HCEC 1CT (cell line): ENCODE measurements around the gene ARHGDIG.
"Not testable (repeated sequence)": the region's sequence is repeated elsewhere in the genome, so short reads cannot be mapped to it uniquely, and the experiment has no call there.

Experiments used
- DNase-seq: peaks from one replicate; pipeline ENCODE4 v3.0.0-alpha.2; 2017

The ARHGDIG gene

GRCh38 chr16:301950-302349, 21.6 kb downstream of the ARHGDIG start:
- no peak for DNase-seq

- no peak for DNase-seq
Measured at GRCh38 chr16:303760-304505, 23.5 kb downstream of the ARHGDIG start.

DNA sequence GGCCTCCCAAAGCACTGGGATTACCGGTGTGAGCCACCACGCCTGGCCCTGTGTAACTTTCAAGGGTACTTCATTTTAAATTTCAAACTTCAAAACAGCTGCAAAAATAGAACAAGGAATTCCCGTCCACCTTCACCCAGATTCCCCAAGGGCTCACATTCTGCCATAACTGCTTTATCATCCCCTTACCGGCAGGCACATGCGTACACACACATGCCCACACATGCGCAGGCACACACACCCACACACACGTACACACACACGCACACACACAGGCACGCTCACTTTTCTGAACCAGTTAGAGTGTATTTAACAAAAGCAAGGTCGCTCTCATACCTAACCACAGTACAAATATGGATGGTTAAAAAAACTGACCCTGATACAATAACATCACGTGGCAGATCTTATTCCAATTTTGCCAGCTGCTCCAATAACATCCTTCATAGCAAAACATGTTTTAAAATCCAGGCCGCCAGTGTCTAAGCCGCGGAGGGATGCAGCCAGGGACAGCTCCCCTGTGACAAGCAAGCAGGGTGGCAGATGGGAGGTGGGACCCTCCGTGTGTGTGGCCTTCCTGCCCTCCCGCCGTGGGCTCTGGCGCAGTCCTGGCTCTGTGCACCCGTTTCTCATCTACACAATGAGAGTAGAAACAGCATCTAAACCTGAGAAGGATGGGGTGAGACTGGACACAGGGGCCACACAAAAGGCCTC, 25.7 kb downstream of the ARHGDIG start:
- DNase-seq: no peak

DNA sequence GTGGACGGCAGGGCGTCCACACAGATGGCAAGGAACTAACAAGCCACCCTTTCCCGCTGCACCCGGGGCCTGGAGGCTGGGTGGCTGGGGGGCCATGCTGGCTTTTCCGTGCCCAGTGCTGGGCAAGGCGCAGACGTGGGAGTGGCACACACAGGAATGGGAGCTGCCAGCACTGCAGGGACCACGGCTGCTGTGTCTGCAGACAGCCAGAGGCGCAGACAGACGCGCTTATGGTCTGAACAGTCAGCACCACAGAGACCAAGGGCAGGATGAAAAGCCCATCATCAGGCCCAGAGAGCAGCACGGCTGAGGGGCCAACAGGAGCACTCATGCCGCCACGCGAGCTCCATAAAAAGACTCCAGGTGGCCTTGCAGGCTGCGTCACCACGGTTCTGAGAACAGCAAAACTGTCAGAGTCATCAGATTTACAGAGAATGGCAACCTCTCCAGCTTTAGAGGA, 26.6 kb downstream of the ARHGDIG start:
- no peak for DNase-seq

GRCh38 chr16:307691-308312, 27.4 kb downstream of the ARHGDIG start:
- DNase-seq: no peak

- DNase-seq: no peak
Measured at GRCh38 chr16:309476-309875, 29.1 kb downstream of the ARHGDIG start.

GRCh38 chr16:311725-312124, 31.3 kb downstream of the ARHGDIG start:
- no peak for DNase-seq

DNA sequence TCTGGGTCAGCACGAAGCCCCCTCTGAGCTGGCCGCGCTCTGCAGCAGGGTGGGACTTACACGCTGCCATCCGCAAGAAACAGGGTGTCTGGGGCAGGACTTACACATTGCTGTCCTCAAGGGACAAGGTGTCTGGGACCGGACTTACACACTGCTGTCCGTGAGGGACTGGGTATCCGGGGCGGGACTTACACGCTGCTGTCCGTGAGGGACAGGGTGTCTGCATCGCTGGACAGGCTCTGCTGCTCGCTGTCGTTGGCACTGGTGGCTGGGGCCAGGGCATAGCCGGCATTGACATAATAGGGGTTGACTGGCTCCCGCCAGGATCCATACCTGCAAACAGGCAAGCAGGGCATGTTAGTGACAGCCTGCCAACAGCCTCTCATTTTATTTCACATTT, 34.0 kb downstream of the ARHGDIG start:
- no peak for DNase-seq

- DNase-seq: no peak
Measured at GRCh38 chr16:314795-315299, 34.5 kb downstream of the ARHGDIG start.

GRCh38 chr16:316741-317464, 36.5 kb downstream of the ARHGDIG start:
- DNase-seq: no peak

GRCh38 chr16:317583-317982, 37.2 kb downstream of the ARHGDIG start:
- DNase-seq: no peak

DNA sequence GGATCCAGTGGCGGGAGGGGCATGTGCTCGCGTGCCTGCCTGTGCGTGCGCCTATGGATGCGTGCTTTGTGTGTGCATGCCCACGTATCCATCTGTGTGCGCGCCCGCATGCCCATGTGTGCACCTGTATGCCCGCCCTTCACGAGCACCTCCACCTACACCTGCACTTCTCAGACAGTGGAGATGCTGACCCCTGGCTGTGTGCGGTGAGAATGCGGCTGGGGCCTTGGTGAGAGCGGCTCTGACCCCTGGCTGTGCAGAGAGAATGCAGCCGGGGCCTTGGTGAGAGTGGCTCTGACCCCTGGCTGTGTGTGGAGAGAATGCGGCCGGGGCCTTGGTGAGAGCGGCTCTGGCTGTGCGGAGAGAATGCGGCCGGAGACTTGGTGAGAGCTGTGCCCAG, 38.2 kb downstream of the ARHGDIG start:
- DNase-seq: no peak

DNA sequence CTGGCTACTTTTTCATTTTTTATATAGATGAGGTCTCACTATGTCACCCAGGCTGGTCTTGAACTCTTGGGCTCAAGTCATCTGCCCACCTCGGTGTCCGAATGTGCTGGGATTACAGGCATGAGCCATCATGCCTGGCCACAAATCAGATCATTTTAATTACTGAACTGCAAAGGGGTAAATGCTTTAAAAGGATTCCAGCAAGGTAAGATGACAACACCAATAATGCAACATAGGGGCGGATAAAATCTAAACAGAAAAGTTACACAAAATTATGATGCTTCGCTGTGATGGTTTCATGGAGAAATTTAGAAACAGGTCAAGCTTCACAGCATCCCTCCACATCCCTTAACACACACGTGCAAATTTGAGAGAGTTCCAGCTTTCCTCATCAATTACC, 39.8 kb downstream of the ARHGDIG start:
- no peak for DNase-seq

- no peak for DNase-seq
Measured at GRCh38 chr16:321532-321931, 41.1 kb downstream of the ARHGDIG start.

DNA sequence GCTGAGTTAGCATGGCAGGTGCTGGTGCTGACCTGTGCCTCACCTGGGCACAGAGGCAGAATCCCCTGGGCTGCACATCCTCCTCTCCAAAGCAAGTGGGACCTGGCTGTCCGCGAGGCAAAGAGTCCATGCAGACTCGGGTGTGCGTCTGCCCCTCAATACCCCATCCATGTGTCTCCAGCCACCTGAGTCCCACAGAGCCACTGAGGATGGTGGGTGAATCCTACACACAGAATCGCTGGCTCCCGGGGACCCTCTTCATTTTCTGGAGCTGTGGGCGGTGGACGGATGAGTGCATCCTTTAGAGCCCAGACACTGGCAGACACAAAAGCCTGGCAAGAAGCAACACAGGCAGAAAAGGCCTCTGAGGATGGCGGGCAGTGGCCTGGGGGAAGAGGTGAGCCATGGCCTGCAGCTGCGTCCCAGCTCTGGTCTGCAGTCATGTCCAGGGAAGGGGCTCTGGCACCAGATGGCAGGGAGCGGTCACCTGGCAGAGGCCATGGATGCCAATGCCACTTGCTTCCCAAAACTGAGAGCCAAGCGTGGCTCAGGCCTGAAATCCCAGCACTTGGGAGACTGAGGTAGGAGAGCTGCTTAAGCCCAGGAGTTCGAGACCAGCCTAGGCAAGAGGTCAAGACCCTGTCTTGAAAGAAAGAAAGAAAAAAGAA, 42.2 kb downstream of the ARHGDIG start:
- DNase-seq: no peak

DNA sequence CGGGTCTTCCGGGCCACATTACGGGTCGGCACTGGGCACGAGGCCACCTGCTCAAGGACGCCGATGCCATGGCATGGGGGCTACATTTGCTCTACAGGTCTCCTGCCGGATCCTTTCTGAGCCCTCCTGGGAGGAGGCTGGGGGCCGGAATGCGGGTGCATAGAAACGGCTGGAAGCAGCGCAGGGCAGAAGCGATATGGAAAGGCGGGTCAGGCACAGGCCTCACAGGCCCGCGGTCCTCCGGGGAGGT, 43.7 kb downstream of the ARHGDIG start:
- DNase-seq: no peak

DNA sequence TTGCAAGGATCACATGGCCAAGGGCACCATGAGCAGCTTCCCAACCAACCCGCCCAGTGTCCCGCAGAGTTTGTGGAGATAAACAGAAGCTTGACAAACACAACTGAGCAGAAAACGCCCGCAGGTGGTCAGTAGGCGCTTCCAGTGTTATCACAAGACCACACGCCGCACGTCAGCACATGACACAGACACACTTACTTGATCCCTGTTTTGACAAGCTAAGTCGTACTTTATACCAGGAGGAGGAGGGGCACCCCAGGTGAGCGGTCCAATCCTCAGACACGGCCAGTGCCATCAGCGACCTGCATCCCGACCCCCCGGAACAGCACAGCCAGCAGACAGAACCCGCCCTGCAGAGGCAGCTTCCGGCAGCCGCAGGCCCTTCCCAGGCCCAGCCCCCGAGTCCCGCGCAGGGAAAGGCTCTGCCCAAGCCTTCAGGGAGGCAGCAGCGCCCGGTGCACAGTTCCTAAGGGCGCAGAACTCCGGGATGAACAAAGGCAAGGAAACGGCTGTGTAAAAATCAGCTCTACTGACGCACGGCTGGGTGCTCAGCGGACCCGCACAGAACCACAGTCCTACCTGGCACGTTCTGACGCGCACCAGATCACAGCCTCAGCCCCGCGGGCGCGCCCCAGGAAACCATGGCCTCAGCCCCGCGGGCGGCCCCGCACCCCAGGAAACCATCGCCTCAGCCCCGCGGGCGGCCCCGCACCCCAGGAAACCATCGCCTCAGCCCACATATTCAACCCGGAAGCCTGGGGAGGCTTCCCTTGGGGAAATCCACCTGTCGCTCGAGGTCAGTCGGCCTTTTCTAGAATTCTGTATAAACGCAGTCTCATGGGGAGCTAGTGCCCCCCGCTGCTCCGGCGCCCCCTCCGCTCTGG, 44.3 kb downstream of the ARHGDIG start:
- DNase-seq: no peak

GRCh38 chr16:325375-326145, 45.2 kb downstream of the ARHGDIG start:
- no peak for DNase-seq

GRCh38 chr16:330741-331140, 50.4 kb downstream of the ARHGDIG start:
- no peak for DNase-seq

GRCh38 chr16:331181-331814, 50.9 kb downstream of the ARHGDIG start:
- not testable (repeated sequence) for DNase-seq
